Rectal smooth muscle tissue (tissue), 1 donor: ENCODE results near the gene SF1.

Experiments
- H3K27ac ChIP-seq: one replicate; pipeline ENCODE4 v1.7.0; 2013; ENCODE audit warnings: low read depth, low read length, inconsistent platforms
- H3K27me3 ChIP-seq: one replicate; pipeline ENCODE4 v1.7.0; 2013; ENCODE audit warnings: low read length; ENCODE audit not compliant: control insufficient read depth, insufficient read depth
- H3K36me3 ChIP-seq: one replicate; pipeline ENCODE4 v1.7.0; 2013; ENCODE audit warnings: low read length; ENCODE audit not compliant: control insufficient read depth, insufficient read depth
- H3K4me1 ChIP-seq: one replicate; pipeline ENCODE4 v1.7.0; 2013; ENCODE audit warnings: low read length; ENCODE audit not compliant: control insufficient read depth, insufficient read depth
- H3K4me3 ChIP-seq: one replicate; pipeline ENCODE4 v1.7.0; 2013; ENCODE audit warnings: low read length
- H3K9ac ChIP-seq: one replicate; pipeline ENCODE4 v1.7.0; 2013; ENCODE audit warnings: low read length

SF1 gene

DNA sequence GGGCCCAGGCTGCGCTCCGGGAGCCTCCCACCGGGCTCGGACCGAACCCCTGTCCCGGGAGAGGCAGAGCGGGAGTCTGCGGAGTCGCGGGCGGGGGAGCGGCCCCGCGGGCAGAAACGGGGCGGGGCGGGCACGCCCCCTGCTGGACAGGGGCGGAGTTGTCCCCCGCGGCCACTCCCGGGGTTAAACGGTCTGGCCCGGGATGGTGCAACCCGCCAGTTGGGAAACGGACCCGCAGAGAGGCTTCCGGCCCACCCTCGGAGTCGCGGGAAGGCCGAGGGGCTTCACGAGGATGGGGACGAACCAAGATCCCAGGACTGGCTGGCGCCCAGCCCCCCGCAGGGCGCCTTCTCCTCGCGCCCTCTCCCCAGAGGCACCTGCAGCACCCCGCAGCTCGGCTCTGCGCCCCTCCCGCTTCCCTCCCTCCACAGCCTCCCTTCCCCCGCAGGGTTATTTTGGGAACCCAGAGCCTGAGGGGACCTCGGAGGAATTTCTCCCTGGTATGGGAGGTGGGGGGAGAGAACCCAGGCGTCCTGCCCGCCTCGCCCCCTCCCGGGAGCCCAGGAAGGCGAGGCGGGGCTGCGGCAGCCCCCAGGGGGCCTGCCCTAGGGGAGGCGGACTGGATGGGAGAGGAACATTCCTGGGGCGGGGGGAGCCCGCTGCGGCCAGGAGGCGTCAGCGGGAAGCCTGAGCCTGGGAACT is 35.3 kb downstream of the SF1 start:
- peak overlapping the region; percentile 93 for H3K27ac ChIP-seq

GRCh38 chr11:64742087-64742888 is 36.1 kb downstream of the SF1 start:
- Histone ChIP-seq H3K4me1 (peaks cover 10% of the 10 kb centered on the region), H3K36me3 (peaks cover 2% of the 10 kb centered on the region), H3K27me3 (no peaks in the 10 kb centered on the region), H3K4me3 (peak overlapping the region; percentile 76), H3K27ac (peak overlapping the region; percentile 93), H3K9ac (no peak overlapping the region)

More for the DNA sequence above, 35.3 kb downstream of the SF1 start:
- Histone ChIP-seq H3K9ac (no peak overlapping the region), H3K4me3 (peak overlapping the region; percentile 76), H3K36me3 (peaks cover 2% of the 10 kb centered on the region), H3K4me1 (peaks cover 10% of the 10 kb centered on the region), H3K27me3 (no peaks in the 10 kb centered on the region)

DNA sequence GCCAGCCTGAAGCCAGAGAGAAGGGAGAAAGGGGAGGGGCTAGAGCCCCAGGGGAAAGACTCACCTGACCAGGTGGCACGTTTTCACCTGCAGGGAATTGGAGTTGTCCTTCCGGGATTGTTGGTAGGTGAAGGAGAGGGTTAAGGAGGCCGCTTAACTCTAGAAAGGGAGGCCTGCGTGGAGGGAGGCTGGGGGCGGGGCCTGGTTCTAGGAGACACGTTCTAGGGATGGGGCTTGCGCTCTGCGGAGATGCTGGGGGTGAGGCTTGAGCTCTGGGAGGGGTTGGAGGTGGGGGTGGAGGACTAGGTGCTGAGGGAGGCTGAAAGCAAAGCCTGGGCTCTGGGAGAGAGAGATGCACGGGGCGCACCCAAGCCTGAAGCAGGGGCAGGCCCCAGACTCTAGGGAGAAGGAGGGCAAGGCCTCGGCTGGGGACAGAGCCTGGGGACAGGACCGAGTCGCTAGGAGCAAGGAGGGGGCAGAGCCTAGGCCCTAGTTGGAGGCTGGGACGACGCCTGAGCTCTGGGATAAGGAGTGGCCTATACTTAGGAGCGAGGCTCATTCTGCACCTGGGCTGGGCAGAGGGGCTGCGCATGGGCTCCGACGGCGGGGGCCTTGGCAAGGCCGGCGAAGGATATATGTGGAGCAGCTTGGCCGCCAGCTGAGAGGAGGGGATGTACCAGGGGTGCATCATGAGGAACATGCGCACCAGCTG is 36.8 kb downstream of the SF1 start:
- Histone ChIP-seq H3K4me3 (peak overlapping the region; percentile 76), H3K27me3 (no peaks in the 10 kb centered on the region), H3K36me3 (peaks cover 5% of the 10 kb centered on the region), H3K4me1 (peaks cover 10% of the 10 kb centered on the region), H3K9ac (no peak overlapping the region), H3K27ac (no peak overlapping the region)

- Histone ChIP-seq H3K9ac (no peak overlapping the region), H3K27ac (no peak overlapping the region), H3K4me1 (peaks cover 4% of the 10 kb centered on the region), H3K36me3 (peaks cover 5% of the 10 kb centered on the region), H3K27me3 (no peaks in the 10 kb centered on the region), H3K4me3 (no peak overlapping the region)
Measured at GRCh38 chr11:64739871-64740270, 38.5 kb downstream of the SF1 start.

DNA sequence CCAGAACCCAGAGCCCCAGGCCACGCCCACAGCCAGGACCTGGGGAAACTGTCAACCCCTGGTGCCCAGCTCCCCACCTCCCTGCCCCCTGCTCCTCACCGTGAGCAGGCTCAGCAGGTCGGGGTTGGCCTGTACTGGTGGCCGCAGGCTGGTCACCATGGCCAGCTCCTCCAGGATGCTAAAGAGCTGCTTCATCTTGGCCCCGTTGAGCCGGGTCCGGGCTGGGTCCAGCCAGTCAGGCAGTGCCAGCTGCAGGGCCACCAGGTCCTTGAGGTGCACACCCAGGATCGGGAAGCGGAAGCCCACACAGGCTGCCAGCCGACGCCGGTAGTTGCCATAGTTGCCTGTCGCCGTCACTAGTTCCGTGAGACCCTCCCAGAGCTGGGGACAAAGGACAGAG is 41.7 kb downstream of the SF1 start:
- Histone ChIP-seq H3K27ac (no peak overlapping the region), H3K27me3 (no peaks in the 10 kb centered on the region), H3K4me3 (no peak overlapping the region), H3K4me1 (no peaks in the 10 kb centered on the region), H3K36me3 (peaks cover 5% of the 10 kb centered on the region), H3K9ac (no peak overlapping the region)

GRCh38 chr11:64735725-64736259 is 42.5 kb downstream of the SF1 start:
- Histone ChIP-seq H3K9ac (no peak overlapping the region), H3K4me3 (no peak overlapping the region), H3K27me3 (no peaks in the 10 kb centered on the region), H3K4me1 (no peaks in the 10 kb centered on the region), H3K27ac (no peak overlapping the region), H3K36me3 (peaks cover 5% of the 10 kb centered on the region)

DNA sequence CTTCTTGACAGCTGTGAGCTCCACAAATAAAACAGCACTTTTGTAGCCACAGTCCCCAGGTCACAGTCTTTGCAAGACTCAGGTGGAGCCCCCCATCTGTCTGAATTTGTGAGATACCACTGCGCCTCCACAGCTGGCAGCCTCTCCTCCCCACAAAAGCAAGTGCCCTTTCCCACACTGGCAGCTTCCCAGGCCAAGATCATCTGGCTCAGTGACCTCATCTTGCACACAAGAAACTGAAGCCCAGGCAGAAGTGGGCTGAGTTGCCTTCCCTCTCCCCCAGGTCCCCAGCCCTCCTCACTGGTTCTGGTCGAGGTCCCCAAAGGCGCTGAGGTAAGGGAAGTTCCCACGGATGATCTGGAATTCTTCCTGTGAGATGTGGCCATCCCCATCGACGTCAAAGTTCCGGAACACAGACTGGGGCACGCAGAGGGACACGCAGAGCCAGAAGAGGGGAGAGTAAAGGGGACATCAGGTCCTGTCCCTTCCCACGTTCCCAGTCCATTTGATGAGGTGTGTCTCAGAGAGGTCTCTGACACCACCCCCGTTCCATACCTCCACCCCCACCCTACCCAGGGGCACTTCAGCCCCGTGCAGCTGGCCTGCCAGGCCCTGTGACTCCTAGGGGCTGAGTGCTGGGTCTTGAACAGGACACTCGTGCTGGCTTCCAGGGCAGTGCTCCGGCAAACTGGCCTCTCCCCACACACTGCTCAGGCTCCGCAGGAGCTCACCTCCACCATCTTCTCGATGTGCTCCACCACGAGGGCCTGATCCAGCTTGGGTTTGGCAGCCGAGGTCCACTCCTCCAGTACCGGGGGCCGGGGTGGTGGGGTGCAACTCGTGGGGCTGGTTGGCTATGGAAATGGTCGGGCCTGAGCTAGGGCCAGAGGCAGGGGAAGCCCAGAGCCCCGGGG is 43.3 kb downstream of the SF1 start:
- Histone ChIP-seq H3K27ac (no peak overlapping the region), H3K4me1 (peaks cover 3% of the 10 kb centered on the region), H3K9ac (no peak overlapping the region), H3K27me3 (no peaks in the 10 kb centered on the region), H3K4me3 (no peak overlapping the region), H3K36me3 (peaks cover 5% of the 10 kb centered on the region)

DNA sequence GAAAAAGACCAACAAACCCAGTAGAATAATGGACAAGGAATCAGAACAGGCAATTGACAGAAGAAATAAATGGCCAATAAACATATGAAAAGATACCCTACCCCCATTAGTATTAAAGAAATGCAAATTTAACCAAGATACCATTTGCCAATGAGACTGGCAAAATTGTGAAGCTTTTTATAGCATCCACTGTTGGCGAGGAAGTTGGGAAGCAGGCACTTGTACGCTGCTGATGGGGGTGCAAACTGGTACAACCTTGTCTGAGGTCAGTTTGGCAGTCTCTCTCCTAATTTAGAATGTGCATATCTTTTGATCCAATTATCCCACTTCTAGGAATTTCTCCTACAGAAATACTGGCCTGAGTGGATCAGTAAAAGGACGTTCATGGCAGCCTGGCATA is 46.7 kb downstream of the SF1 start:
- Histone ChIP-seq H3K4me1 (peaks cover 3% of the 10 kb centered on the region), H3K27me3 (no peaks in the 10 kb centered on the region), H3K9ac (no peak overlapping the region), H3K36me3 (peaks cover 5% of the 10 kb centered on the region), H3K27ac (no peak overlapping the region), H3K4me3 (no peak overlapping the region)

DNA sequence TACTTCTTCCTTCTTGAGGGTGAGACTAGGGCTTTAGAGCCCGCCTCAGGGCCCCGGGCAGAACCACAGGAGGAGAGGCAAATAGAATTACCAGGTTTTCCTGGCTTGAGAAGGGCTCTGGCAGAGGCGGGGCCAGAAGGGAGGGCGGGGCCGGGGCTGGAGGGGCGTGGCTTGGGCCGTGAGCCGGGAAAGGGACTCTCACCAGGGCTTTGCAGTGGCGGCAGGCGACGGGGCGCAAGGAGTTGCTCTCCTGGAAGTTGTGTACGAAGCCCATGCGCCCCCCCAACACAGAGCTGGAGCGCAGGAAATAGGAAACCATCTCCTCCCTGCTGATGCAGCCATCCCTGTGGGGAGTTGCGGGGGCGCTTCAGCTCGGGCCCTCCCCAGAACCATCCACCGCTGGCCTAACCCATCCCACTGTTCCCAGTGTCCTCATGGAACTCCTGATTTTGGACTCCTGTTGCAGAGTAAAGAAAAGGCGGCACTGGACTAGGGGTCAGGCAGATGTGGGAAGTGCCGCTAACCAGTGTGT is 48.4 kb downstream of the SF1 start:
- Histone ChIP-seq H3K4me1 (peaks cover 3% of the 10 kb centered on the region), H3K27ac (no peak overlapping the region), H3K36me3 (peaks cover 5% of the 10 kb centered on the region), H3K9ac (no peak overlapping the region), H3K4me3 (no peak overlapping the region), H3K27me3 (no peaks in the 10 kb centered on the region)

DNA sequence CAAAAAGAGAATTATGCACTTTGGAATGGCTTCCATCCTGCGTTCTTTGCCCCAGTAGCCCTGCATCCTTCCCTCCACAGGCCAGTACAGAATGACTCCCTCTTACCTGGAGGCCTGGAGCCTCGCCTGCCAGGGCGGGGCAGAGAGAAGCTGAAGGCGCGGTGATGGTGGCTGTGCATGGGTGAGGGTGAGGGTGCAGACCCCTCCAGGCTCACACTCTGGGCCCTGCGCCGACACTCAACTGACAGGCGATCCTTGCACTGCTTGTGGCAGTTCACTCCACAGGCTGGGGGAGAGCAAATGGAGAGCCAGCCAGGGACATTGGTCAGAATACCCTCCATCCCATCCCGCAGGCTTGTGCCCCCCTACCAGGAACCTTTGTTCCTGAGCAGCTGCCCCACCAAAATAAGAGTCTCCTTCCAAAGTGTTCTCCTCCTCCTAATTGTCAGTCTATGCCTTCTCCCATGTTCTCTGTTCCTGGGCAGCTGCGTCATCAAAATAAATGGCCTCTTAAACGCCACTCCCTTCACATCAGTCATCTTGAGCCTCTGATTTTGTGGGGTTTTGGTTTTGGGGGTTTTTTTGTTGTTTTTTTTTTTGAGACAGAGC is 49.5 kb downstream of the SF1 start:
- Histone ChIP-seq H3K4me3 (no peak overlapping the region), H3K4me1 (peaks cover 3% of the 10 kb centered on the region), H3K27me3 (no peaks in the 10 kb centered on the region), H3K27ac (no peak overlapping the region), H3K9ac (no peak overlapping the region), H3K36me3 (peaks cover 5% of the 10 kb centered on the region)

DNA sequence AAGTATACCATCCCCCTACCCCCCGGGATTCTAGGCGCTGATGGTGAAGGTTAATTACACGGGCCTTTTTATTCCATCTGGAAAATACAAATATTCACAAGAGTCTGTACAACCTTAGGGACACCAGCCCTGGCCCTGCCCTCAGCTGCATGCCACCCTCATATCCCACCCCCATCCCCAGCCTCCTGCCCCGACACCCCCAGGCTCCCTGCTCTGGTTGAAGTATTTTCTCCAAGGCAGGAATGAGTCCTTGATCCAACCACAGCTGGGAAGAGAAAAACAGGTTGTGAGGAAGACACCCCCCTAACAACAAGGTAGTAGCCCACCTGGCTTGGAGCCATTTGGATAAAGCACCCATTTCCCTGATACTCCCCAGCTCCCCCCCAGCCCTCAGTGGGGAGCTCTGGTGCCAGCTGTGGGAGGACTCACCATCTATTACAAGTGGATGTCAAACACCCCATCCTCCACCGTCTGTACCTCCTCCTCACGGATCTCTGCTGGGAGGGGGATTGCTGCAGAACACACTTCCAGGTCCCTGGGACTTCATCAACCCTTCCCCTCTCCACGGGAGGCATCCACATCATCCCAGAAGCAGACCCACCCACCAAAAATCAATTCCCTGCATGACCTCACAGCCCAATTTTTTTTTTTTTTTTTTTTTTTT is 51.3 kb downstream of the SF1 start:
- Histone ChIP-seq H3K4me1 (peaks cover 3% of the 10 kb centered on the region), H3K27me3 (no peaks in the 10 kb centered on the region), H3K9ac (no peak overlapping the region), H3K27ac (no peak overlapping the region), H3K36me3 (peaks cover 5% of the 10 kb centered on the region), H3K4me3 (no peak overlapping the region)
